Activated naive CD8-positive, alpha-beta T cell treated with anti-CD3 and anti-CD28 coated beads for 36 hours (primary cell): Measurements from ENCODE around the gene ATF6. TPM values are rescaled to one million over a fixed set of nuclear protein-coding genes. Genes with fewer than 3 reads are reported as not detected.

Experiments used
- DNase-seq: peaks from one replicate; pipeline ENCODE4 v3.0.0; 2021
- H3K27ac Mint-ChIP-seq: one replicate; pipeline ENCODE4 v1.8.0; 2022; ENCODE audit warnings: mild to moderate bottlenecking, moderate library complexity, mixed read lengths
- H3K27me3 Mint-ChIP-seq: one replicate; pipeline ENCODE4 v1.8.0; 2022; ENCODE audit warnings: mild to moderate bottlenecking, mixed read lengths
- H3K36me3 Mint-ChIP-seq: one replicate; pipeline ENCODE4 v1.8.0; 2021; ENCODE audit warnings: mild to moderate bottlenecking, mixed read lengths
- H3K4me1 Mint-ChIP-seq: one replicate; pipeline ENCODE4 v1.8.0; 2021; ENCODE audit warnings: mixed read lengths
- H3K4me3 Mint-ChIP-seq: one replicate; pipeline ENCODE4 v1.8.0; 2022; ENCODE audit warnings: mild to moderate bottlenecking, moderate library complexity, mixed read lengths
- H3K9me3 Mint-ChIP-seq: one replicate; pipeline ENCODE4 v1.8.0; 2022; ENCODE audit warnings: mixed read lengths
- total RNA-seq, 2 experiments: library from RNA; stranded (reverse); gene quantifications; one replicate each; pipeline ENCODE4 v1.2.3, GENCODE V29; 2021

ATF6 gene
- total RNA-seq, 2 experiments from 2014 or later, result 20.2 to 22.1 TPM

GRCh38 chr1:161858271-161858670 is 92.2 kb downstream of the ATF6 start:
- Mint-ChIP-seq H3K4me3 (no peak overlapping the region), H3K9me3 (no peaks in the 10 kb centered on the region), H3K4me1 (no peaks in the 10 kb centered on the region), H3K27me3 (no peaks in the 10 kb centered on the region), H3K36me3 (peaks cover 28% of the 10 kb centered on the region), H3K27ac (no peak overlapping the region)
- no peak for DNase-seq

- peaks cover 14% of the 10 kb centered on the region for H3K36me3 Mint-ChIP-seq
- no peak overlapping the region for H3K27ac Mint-ChIP-seq
- no peak overlapping the region for H3K4me3 Mint-ChIP-seq
- no peaks in the 10 kb centered on the region for H3K9me3 Mint-ChIP-seq
- DNase-seq, result no peak
- no peaks in the 10 kb centered on the region for H3K27me3 Mint-ChIP-seq
- no peaks in the 10 kb centered on the region for H3K4me1 Mint-ChIP-seq
Observed at GRCh38 chr1:161863549-161863948, 97.4 kb downstream of the ATF6 start.

- no peaks in the 10 kb centered on the region for H3K27me3 Mint-ChIP-seq
- peaks cover 14% of the 10 kb centered on the region for H3K36me3 Mint-ChIP-seq
- no peak overlapping the region for H3K4me3 Mint-ChIP-seq
- H3K9me3 Mint-ChIP-seq, result no peaks in the 10 kb centered on the region
- no peak overlapping the region for H3K27ac Mint-ChIP-seq
- DNase-seq, result no peak
- no peaks in the 10 kb centered on the region for H3K4me1 Mint-ChIP-seq
Observed at GRCh38 chr1:161864577-161864976, 98.5 kb downstream of the ATF6 start.

GRCh38 chr1:161866241-161866640 is 100.1 kb downstream of the ATF6 start:
- H3K9me3 Mint-ChIP-seq, result no peaks in the 10 kb centered on the region
- H3K4me1 Mint-ChIP-seq, result no peaks in the 10 kb centered on the region
- DNase-seq, result no peak
- H3K27ac Mint-ChIP-seq, result no peak overlapping the region
- peaks cover 14% of the 10 kb centered on the region for H3K36me3 Mint-ChIP-seq
- no peaks in the 10 kb centered on the region for H3K27me3 Mint-ChIP-seq
- H3K4me3 Mint-ChIP-seq, result no peak overlapping the region

GRCh38 chr1:161868832-161869231 is 102.7 kb downstream of the ATF6 start:
- no peak for DNase-seq
- no peak overlapping the region for H3K4me3 Mint-ChIP-seq
- H3K27ac Mint-ChIP-seq, result no peak overlapping the region
- H3K9me3 Mint-ChIP-seq, result no peaks in the 10 kb centered on the region
- H3K4me1 Mint-ChIP-seq, result no peaks in the 10 kb centered on the region
- no peaks in the 10 kb centered on the region for H3K27me3 Mint-ChIP-seq
- H3K36me3 Mint-ChIP-seq, result peaks cover 17% of the 10 kb centered on the region

- no peaks in the 10 kb centered on the region for H3K27me3 Mint-ChIP-seq
- H3K27ac Mint-ChIP-seq, result no peak overlapping the region
- H3K4me1 Mint-ChIP-seq, result no peaks in the 10 kb centered on the region
- H3K4me3 Mint-ChIP-seq, result no peak overlapping the region
- DNase-seq, result no peak
- H3K36me3 Mint-ChIP-seq, result peaks cover 17% of the 10 kb centered on the region
- no peaks in the 10 kb centered on the region for H3K9me3 Mint-ChIP-seq
Observed at GRCh38 chr1:161869291-161869690, 103.2 kb downstream of the ATF6 start.

- Mint-ChIP-seq H3K27me3 (no peaks in the 10 kb centered on the region), H3K4me3 (no peak overlapping the region), H3K27ac (no peak overlapping the region), H3K9me3 (no peaks in the 10 kb centered on the region), H3K36me3 (peaks cover 14% of the 10 kb centered on the region), H3K4me1 (peaks cover 4% of the 10 kb centered on the region)
- no peak for DNase-seq
Observed at GRCh38 chr1:161872506-161872905, 106.4 kb downstream of the ATF6 start.

- Mint-ChIP-seq H3K4me1 (peaks cover 4% of the 10 kb centered on the region), H3K27ac (no peak overlapping the region), H3K36me3 (peaks cover 3% of the 10 kb centered on the region), H3K4me3 (no peak overlapping the region), H3K27me3 (no peaks in the 10 kb centered on the region), H3K9me3 (no peaks in the 10 kb centered on the region)
- DNase-seq, result no peak
Observed at GRCh38 chr1:161879261-161879660, 113.1 kb downstream of the ATF6 start.

GRCh38 chr1:161884475-161884874 is 118.4 kb downstream of the ATF6 start:
- Mint-ChIP-seq H3K4me3 (no peak overlapping the region), H3K27me3 (no peaks in the 10 kb centered on the region), H3K9me3 (no peaks in the 10 kb centered on the region), H3K27ac (no peak overlapping the region), H3K4me1 (no peaks in the 10 kb centered on the region), H3K36me3 (peaks cover 14% of the 10 kb centered on the region)
- no peak for DNase-seq

- H3K27me3 Mint-ChIP-seq, result no peaks in the 10 kb centered on the region
- DNase-seq, result no peak
- H3K4me3 Mint-ChIP-seq, result no peak overlapping the region
- H3K36me3 Mint-ChIP-seq, result peaks cover 18% of the 10 kb centered on the region
- H3K4me1 Mint-ChIP-seq, result no peaks in the 10 kb centered on the region
- no peak overlapping the region for H3K27ac Mint-ChIP-seq
- no peaks in the 10 kb centered on the region for H3K9me3 Mint-ChIP-seq
Observed at GRCh38 chr1:161885003-161885402, 118.9 kb downstream of the ATF6 start.

GRCh38 chr1:161885759-161886158 is 119.6 kb downstream of the ATF6 start:
- DNase-seq, result no peak
- H3K4me1 Mint-ChIP-seq, result no peaks in the 10 kb centered on the region
- H3K36me3 Mint-ChIP-seq, result peaks cover 25% of the 10 kb centered on the region
- H3K27ac Mint-ChIP-seq, result no peak overlapping the region
- H3K9me3 Mint-ChIP-seq, result no peaks in the 10 kb centered on the region
- H3K4me3 Mint-ChIP-seq, result no peak overlapping the region
- no peaks in the 10 kb centered on the region for H3K27me3 Mint-ChIP-seq

GRCh38 chr1:161886589-161886988 is 120.5 kb downstream of the ATF6 start:
- H3K36me3 Mint-ChIP-seq, result peaks cover 33% of the 10 kb centered on the region
- no peak overlapping the region for H3K4me3 Mint-ChIP-seq
- no peak for DNase-seq
- no peaks in the 10 kb centered on the region for H3K9me3 Mint-ChIP-seq
- H3K4me1 Mint-ChIP-seq, result no peaks in the 10 kb centered on the region
- no peaks in the 10 kb centered on the region for H3K27me3 Mint-ChIP-seq
- no peak overlapping the region for H3K27ac Mint-ChIP-seq

- Mint-ChIP-seq H3K4me1 (no peaks in the 10 kb centered on the region), H3K36me3 (peaks cover 37% of the 10 kb centered on the region), H3K9me3 (no peaks in the 10 kb centered on the region), H3K4me3 (no peak overlapping the region), H3K27me3 (no peaks in the 10 kb centered on the region), H3K27ac (no peak overlapping the region)
- DNase-seq, result no peak
Observed at GRCh38 chr1:161887730-161888287, 121.7 kb downstream of the ATF6 start.

- peaks cover 2% of the 10 kb centered on the region for H3K4me1 Mint-ChIP-seq
- peaks cover 37% of the 10 kb centered on the region for H3K36me3 Mint-ChIP-seq
Observed at GRCh38 chr1:161890574-161890973, 124.5 kb downstream of the ATF6 start.

GRCh38 chr1:161899091-161899490 is 133.0 kb downstream of the ATF6 start:
- Mint-ChIP-seq H3K27ac (no peak overlapping the region), H3K9me3 (no peaks in the 10 kb centered on the region), H3K36me3 (no peaks in the 10 kb centered on the region), H3K4me3 (no peak overlapping the region), H3K4me1 (peaks cover 2% of the 10 kb centered on the region), H3K27me3 (no peaks in the 10 kb centered on the region)
- no peak for DNase-seq

More at GRCh38 chr1:161890574-161890973, 124.5 kb downstream of the ATF6 start:
- DNase-seq, result no peak
- Mint-ChIP-seq H3K27ac (no peak overlapping the region), H3K9me3 (no peaks in the 10 kb centered on the region), H3K4me3 (no peak overlapping the region), H3K27me3 (no peaks in the 10 kb centered on the region)

GRCh38 chr1:161900160-161900559 is 134.0 kb downstream of the ATF6 start:
- no peak for DNase-seq
- Mint-ChIP-seq H3K27me3 (no peaks in the 10 kb centered on the region), H3K36me3 (no peaks in the 10 kb centered on the region), H3K9me3 (no peaks in the 10 kb centered on the region), H3K27ac (no peak overlapping the region), H3K4me3 (no peak overlapping the region), H3K4me1 (peaks cover 10% of the 10 kb centered on the region)
